HG03196 (cell line): ENCODE data around the gene SNX11.

Experiments
- ATAC-seq: cut with Tn5 transposase; IDR thresholded peaks from one replicate; pipeline ENCODE4 v1.9.1; 2021; ENCODE audit not compliant: unreplicated experiment

The SNX11 gene

DNA sequence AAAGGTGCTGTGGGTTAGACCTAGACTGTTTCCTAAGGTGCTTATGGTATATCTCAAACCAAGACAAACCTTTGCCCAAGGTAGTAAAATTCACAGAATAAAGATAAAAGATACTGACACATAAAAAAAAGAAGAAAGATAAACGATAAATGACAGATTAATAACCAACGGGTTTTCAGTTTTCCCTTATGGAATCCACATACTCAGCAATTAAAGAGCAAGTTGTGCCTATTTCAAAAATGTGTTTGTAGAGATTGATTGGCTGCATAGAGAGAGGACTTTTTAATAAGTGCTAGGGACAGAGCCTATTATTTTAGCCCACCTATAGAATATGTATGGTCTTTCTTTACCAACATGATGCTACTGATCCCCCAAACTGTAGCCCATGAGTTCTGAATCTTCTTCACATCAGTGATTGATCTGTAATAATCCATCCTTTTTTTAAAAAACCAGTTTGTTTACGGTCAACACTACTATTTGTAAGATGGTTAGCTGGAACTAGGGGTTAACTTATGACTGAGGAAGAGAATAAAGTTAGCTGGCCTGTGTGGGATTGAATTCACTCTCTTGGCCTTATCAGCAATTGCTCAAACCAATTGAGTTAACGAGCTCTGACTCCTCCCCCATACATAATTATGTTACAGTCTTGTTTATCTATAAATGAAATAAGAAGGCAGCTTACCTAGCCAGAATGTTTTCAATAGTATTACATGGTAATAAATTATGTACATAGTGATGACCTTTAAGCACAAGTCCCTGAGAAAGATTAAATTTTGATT is 53.8 kb downstream of the SNX11 start:
- ATAC-seq = no peak

DNA sequence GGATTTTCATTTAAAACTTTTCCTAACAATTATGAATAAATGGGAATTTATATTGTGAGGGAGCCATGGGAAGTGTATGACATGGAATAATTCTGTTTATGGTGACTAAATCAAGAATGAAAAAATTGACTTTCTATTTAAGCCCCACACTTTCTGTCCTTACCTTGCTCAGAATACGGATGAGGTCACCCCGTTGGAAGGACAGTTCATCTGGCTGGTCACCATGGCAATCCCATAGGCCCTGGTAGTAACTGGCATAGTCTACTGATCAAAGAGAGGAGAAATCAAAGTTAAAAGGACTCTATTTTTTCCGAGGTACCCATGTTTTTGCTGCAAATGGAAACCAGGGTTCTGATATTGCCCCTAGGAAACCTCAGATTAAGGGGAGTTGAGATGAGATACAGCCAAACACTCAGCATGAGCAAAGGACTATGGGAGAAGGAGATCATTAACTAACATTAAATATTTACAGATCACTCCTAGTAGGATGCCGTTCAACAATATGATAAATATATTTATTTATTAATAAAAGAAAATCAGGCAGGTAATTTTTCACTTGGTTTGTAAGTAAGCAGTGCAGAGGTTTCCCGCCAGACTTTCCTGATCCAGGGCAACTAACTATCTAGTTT is 54.9 kb downstream of the SNX11 start:
- ATAC-seq = no peak

DNA sequence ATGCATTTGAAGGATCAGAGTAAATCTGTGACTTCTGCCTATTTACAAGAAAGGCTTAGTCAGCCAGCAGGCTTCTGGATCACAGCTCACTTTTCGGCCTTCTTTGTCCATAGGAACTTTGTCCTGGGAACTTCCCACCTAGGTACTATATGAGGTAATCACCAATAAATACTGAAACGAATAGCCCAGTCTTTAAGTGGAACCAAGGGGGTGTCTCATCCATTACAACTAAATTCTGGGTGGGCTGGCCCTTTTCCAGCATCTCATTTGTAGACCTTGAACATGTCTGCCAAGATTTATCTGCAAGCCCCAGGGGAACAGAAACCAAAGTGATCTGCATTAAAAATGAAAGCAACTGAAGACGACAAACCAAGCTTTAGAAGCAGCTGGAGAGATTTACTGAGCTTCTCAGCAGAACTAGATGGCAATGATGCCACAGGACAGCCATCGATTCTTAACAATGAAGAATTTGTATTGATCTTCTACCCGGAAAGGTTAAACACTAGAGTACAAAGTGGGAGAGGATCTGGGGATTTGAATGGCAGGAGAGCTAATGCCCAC is 55.5 kb downstream of the SNX11 start:
- ATAC-seq = no peak

DNA sequence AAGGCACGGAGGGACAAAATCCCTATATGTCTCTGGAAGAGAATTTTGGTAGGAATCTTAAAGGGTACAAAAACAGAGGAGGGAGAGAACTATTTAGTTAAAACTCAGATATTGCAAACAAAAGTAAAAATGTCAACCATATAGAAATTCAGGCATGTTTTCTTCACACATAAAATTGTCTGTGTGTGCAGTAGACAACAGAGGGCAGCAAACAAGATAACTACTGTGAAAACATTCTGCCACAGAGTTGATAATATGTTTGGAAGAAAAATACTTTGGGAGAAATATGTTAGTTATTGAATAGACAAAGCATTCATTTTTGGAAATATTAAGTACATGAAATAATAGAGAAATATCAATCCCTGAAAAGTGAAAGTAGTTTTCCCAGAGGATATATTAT is 56.2 kb downstream of the SNX11 start:
- no peak for ATAC-seq

DNA sequence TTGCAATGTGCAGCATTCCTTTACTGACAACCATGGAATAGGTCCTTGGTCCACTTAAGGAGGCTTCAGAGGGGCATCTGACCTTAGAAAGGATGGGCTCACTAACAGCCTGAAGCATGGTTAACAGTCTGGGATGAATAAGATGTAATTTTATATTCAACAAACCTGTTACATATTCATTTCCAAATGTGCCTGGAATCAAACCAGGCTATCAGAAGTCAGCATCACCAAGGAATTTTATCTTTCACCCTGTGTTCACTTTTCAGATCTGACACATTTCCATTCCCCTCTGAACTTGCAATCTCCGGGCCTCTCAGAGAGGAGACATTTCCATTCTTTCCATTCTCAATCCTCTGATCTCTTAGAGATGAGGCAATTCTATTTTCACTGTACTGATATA is 62.4 kb downstream of the SNX11 start:
- ATAC-seq = no peak
